DOHH2 (cell line): Measurements from ENCODE around the gene MRPL51.

Source experiments
- EZH2phosphoT487 ChIP-seq: fragments of 200-600 bp; sonication (generic); IDR thresholded peaks from 2 replicates; pipeline ENCODE4 v1.6.1; 2017; ENCODE audit warnings: borderline replicate concordance, mild to moderate bottlenecking, antibody characterized with exemption, low read length, moderate library complexity, mixed read lengths
- TF ChIP-seq, protein P1 (sequence below): fragments of 200-600 bp; sonication (generic); IDR thresholded peaks from one replicate; pipeline ENCODE4 v1.5.1; 2014; ENCODE audit warnings: antibody characterized with exemption, mild to moderate bottlenecking, low read depth, low read length; ENCODE audit not compliant: poor library complexity, severe bottlenecking

DNA sequence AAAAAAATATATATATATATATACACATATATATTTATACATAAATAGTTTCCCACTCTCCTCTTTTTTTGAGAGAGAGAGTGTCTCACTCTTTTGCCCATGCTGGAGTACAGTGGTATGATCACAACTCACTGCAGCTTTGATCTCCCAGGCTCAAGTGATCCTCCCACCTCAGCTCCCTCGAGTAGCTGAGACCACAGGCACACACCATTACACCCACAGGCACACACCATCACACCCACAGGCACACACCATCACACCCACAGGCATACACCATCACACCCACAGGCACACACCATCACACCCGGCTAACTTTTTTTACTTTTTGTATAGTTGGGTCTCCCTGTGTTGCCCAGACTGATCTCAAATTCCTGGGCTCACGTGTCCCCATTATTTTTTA, 27.1 kb upstream of the MRPL51 start:
- TF ChIP-seq, protein P1, sequence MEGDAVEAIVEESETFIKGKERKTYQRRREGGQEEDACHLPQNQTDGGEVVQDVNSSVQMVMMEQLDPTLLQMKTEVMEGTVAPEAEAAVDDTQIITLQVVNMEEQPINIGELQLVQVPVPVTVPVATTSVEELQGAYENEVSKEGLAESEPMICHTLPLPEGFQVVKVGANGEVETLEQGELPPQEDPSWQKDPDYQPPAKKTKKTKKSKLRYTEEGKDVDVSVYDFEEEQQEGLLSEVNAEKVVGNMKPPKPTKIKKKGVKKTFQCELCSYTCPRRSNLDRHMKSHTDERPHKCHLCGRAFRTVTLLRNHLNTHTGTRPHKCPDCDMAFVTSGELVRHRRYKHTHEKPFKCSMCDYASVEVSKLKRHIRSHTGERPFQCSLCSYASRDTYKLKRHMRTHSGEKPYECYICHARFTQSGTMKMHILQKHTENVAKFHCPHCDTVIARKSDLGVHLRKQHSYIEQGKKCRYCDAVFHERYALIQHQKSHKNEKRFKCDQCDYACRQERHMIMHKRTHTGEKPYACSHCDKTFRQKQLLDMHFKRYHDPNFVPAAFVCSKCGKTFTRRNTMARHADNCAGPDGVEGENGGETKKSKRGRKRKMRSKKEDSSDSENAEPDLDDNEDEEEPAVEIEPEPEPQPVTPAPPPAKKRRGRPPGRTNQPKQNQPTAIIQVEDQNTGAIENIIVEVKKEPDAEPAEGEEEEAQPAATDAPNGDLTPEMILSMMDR = no peak
- TF ChIP-seq EZH2phosphoT487 = no peak
